ENCODE data around the gene WDR45B.
A peak's percentile ranks its signal among the peaks of the same experiment; 100 is the strongest.

Gene WDR45B

GRCh38 chr17:82675476-82676245 is 27.4 kb upstream of the WDR45B start:
- no peak for DNase-seq

GRCh38 chr17:82674656-82675475 is 26.6 kb upstream of the WDR45B start:
- DNase-seq, result no peak

- DNase-seq, result no peak
Measured at GRCh38 chr17:82670661-82671450, 22.6 kb upstream of the WDR45B start.

GRCh38 chr17:82668631-82669099 is 20.4 kb upstream of the WDR45B start:
- DNase-seq, result peak; percentile 72

- DNase-seq, result no peak
Measured at GRCh38 chr17:82668024-82668630, 19.9 kb upstream of the WDR45B start.

GRCh38 chr17:82667668-82668000 is 19.4 kb upstream of the WDR45B start:
- DNase-seq, result no peak

GRCh38 chr17:82666931-82667667 is 18.9 kb upstream of the WDR45B start:
- no peak for DNase-seq

- DNase-seq, result no peak
Measured at GRCh38 chr17:82665891-82666290, 17.6 kb upstream of the WDR45B start.

- no peak for DNase-seq
Measured at GRCh38 chr17:82665217-82665616, 17.0 kb upstream of the WDR45B start.

- DNase-seq, result no peak
Measured at GRCh38 chr17:82664701-82665182, 16.5 kb upstream of the WDR45B start.

GRCh38 chr17:82664276-82664575 is 16.0 kb upstream of the WDR45B start:
- no peak for DNase-seq

GRCh38 chr17:82663381-82664275 is 15.4 kb upstream of the WDR45B start:
- no peak for DNase-seq

- no peak for DNase-seq
Measured at GRCh38 chr17:82662711-82663261, 14.5 kb upstream of the WDR45B start.

- DNase-seq, result no peak
Measured at GRCh38 chr17:82661717-82662683, 13.8 kb upstream of the WDR45B start.

- no peak for DNase-seq
Measured at GRCh38 chr17:82659886-82660285, 11.6 kb upstream of the WDR45B start.

GRCh38 chr17:82658796-82659452 is 10.7 kb upstream of the WDR45B start:
- no peak for DNase-seq

GRCh38 chr17:82658331-82658730 is 10.1 kb upstream of the WDR45B start:
- no peak for DNase-seq

GRCh38 chr17:82657926-82658325 is 9.7 kb upstream of the WDR45B start:
- no peak for DNase-seq

- DNase-seq, result no peak
Measured at GRCh38 chr17:82656266-82656665, 8.0 kb upstream of the WDR45B start.
